GM19467 (cell line): ENCODE results near the gene ZC3H11A.
A peak's percentile ranks its signal among the peaks of the same experiment; 100 is the strongest.
"Not testable (repeated sequence)": the region's sequence is repeated elsewhere in the genome, so short reads cannot be mapped to it uniquely, and the experiment has no call there.

Source experiments
- ATAC-seq: cut with Tn5 transposase; IDR thresholded peaks from one replicate; pipeline ENCODE4 v1.9.1; 2021; ENCODE audit warnings: mild to moderate bottlenecking, moderate library complexity; ENCODE audit not compliant: unreplicated experiment

The ZC3H11A gene

GRCh38 chr1:203795441-203796235 is at the start of gene ZC3H11A, which contains the start of gene ZBED6:
Gene ZC3H11A (plus strand): TSS chr1:203795623. CDS start chr1:203817071, 21,448 bp downstream.
Gene ZBED6 (plus strand): TSS chr1:203795623. CDS start chr1:203797523, 1,900 bp downstream.
- ATAC-seq, result peak; percentile 98

GRCh38 chr1:203746281-203746680 is 49.1 kb upstream of the ZC3H11A start:
- ATAC-seq, result no peak

- ATAC-seq, result no peak
Observed at GRCh38 chr1:203751051-203751450, 44.4 kb upstream of the ZC3H11A start.

GRCh38 chr1:203751618-203752361 is 43.6 kb upstream of the ZC3H11A start:
- ATAC-seq, result not testable (repeated sequence)

GRCh38 chr1:203754455-203754864 is 41.0 kb upstream of the ZC3H11A start:
- ATAC-seq, result peak; percentile 71

GRCh38 chr1:203756036-203756435 is 39.4 kb upstream of the ZC3H11A start:
- no peak for ATAC-seq

- ATAC-seq, result not testable (repeated sequence)
Observed at GRCh38 chr1:203758749-203759148, 36.7 kb upstream of the ZC3H11A start.

GRCh38 chr1:203760506-203760905 is 34.9 kb upstream of the ZC3H11A start:
- no peak for ATAC-seq

GRCh38 chr1:203761958-203762357 is 33.5 kb upstream of the ZC3H11A start:
- not testable (repeated sequence) for ATAC-seq

GRCh38 chr1:203763505-203763904 is 31.9 kb upstream of the ZC3H11A start:
- ATAC-seq, result no peak

- no peak for ATAC-seq
Observed at GRCh38 chr1:203764105-203765028, 31.1 kb upstream of the ZC3H11A start.

- peak; percentile 83 for ATAC-seq
Observed at GRCh38 chr1:203765029-203765837, 30.2 kb upstream of the ZC3H11A start, which contains the start of gene LAX1. Gene LAX1 (plus strand): TSS chr1:203765183. CDS start chr1:203765566, 383 bp downstream.

GRCh38 chr1:203768256-203768655 is 27.2 kb upstream of the ZC3H11A start:
- ATAC-seq, result no peak

GRCh38 chr1:203769505-203770343 is 25.7 kb upstream of the ZC3H11A start:
- ATAC-seq, result no peak

GRCh38 chr1:203771901-203772301 is 23.5 kb upstream of the ZC3H11A start:
- no peak for ATAC-seq

GRCh38 chr1:203772836-203773235 is 22.6 kb upstream of the ZC3H11A start:
- no peak for ATAC-seq

GRCh38 chr1:203776636-203777035 is 18.8 kb upstream of the ZC3H11A start:
- no peak for ATAC-seq

- no peak for ATAC-seq
Observed at GRCh38 chr1:203777596-203777995, 17.8 kb upstream of the ZC3H11A start.

GRCh38 chr1:203778146-203778545 is 17.3 kb upstream of the ZC3H11A start:
- ATAC-seq, result no peak
